GM21381 (cell line): Measurements from ENCODE around the gene PDE3A.
"Not testable (repeated sequence)": the region's sequence is repeated elsewhere in the genome, so short reads cannot be mapped to it uniquely, and the experiment has no call there.

Experiments used
- ATAC-seq: cut with Tn5 transposase; IDR thresholded peaks from one replicate; pipeline ENCODE4 v1.9.1; 2021; ENCODE audit warnings: mild to moderate bottlenecking, moderate library complexity; ENCODE audit not compliant: unreplicated experiment

The PDE3A gene

GRCh38 chr12:20546267-20546666 is 177.9 kb downstream of the PDE3A start:
- no peak for ATAC-seq

DNA sequence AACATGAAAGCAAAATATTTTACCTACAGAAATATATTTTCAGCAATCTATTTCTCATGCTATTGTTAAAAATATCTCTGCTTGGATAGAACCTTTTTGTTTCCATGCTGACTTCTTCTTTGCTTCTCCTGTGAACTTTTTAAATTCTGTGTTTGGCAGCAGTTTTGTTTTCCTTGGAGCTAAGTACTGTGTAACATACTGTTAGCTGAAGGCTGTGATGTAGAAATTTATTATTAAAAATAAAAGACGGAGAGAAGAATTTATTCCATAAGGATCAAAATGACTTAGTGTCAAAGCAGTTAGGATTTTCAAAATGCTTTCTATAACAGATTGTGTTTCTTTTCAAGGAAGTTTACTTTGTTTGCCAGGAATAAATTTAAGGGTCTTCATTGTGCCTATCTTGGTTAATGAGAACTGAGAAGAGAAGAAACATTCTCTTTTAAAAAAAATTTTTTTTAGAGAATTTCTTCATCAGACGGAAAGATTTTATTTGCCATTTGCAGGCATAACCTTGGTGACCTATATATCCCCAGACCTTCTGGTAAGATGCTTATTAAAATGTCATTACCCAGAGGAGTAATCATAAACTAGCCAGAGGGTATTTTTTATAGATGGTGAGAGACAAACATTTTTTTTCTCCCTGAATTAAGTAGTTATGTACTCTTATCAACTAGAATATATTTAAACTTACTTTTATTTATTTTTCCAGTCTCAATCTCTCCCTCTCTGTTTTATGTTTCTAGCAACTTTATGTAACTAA is 179.7 kb downstream of the PDE3A start:
- no peak for ATAC-seq

DNA sequence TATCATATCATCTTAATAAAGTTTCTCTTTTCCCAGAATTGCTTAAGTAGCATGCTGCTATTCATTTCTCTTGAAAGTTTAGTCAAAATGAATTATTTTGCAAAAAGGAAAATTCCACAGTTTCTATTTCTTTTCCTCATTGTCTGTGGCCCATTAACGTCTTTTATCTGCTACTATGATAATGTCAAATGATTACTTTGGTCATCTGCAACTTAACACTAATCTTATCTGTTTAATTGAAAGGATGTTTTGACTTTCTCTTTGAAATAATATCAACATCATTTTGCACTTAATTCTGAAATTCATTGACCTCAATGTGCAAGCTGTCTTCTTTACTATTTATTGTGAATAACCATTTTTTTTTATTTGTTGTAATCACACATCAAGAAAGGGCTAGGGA is 180.3 kb downstream of the PDE3A start:
- ATAC-seq: no peak

DNA sequence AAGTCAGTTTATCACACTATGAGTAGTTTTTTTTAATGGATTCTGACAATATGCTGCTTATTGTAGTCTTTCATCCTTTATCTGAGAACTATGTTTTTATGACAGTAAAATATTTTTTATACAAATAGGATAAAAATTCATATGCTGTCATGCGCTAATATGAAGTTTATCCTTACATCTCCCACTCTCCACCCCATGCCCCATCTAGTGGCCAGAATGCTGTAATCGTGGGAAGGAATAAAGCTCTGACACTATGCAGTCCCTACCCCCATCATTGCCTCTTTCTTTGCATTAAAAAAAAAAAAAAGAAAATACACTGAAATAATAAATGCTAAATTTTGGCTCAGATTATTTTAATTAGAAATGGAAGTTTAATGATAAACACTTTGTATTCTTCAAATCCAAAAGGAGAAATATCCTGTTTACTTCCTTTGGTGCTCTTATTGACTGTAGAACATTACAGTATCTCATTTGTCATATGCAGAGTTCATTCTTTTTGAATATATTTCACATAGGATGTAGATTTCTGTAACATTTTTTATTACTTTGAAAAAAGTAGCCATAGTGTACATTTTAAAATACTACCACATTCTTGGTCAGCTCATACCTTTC is 180.9 kb downstream of the PDE3A start:
- ATAC-seq: no peak

GRCh38 chr12:20551742-20552442 is 183.6 kb downstream of the PDE3A start:
- not testable (repeated sequence) for ATAC-seq

DNA sequence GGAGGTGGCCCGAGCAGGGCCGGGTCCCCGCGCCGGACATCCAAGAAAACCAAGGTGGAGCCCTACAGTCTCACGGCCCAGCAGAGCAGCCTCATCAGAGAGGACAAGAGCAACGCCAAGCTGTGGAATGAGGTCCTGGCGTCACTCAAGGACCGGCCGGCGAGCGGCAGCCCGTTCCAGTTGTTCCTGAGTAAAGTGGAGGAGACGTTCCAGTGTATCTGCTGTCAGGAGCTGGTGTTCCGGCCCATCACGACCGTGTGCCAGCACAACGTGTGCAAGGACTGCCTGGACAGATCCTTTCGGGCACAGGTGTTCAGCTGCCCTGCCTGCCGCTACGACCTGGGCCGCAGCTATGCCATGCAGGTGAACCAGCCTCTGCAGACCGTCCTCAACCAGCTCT is 184.2 kb downstream of the PDE3A start:
- not testable (repeated sequence) for ATAC-seq

GRCh38 chr12:20555015-20555414 is 186.7 kb downstream of the PDE3A start:
- no peak for ATAC-seq

- ATAC-seq: no peak
Observed at GRCh38 chr12:20555771-20556170, 187.4 kb downstream of the PDE3A start.

- ATAC-seq: no peak
Observed at GRCh38 chr12:20557096-20557495, 188.8 kb downstream of the PDE3A start.

GRCh38 chr12:20560935-20561334 is 192.6 kb downstream of the PDE3A start:
- no peak for ATAC-seq

DNA sequence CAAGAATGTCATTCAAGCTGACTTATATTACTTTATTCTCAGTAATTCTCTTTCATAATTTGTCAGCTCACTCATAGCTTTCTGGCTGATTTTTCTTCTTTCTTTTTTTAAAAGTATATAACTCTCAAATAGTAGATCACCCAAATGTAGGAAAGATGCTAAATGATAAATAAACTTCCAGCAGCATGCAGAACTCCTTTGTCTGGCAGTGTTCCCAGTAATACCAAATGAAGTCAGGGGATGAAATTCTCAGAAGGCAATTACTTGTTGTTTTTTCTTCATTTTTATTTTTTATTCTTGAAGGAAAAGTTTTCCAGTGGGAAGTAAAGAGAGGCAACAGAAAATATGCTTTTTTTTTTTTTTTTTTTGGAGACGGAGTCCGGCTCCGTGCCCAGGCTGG is 193.5 kb downstream of the PDE3A start:
- no peak for ATAC-seq

GRCh38 chr12:20567413-20567812 is 199.1 kb downstream of the PDE3A start:
- ATAC-seq: no peak

DNA sequence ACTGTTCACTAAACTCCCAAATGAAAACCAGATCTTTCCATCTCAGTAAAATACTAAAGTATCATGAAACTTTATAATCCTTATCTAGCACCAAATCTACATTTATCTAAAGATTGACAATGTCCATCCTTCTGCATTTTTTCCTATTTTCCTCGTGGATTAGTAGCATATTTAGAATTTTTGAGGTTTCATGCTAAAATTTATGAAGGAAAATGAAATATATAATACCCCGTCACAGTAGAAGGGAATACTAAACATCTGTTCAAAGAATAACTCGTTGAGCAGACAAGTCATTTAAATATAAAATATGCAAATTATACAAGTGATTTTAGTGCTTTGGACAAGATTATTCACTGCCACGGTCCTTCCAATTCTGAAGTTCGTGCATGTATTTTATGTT is 204.1 kb downstream of the PDE3A start:
- ATAC-seq: no peak

GRCh38 chr12:20576528-20576927 is 208.2 kb downstream of the PDE3A start:
- no peak for ATAC-seq

DNA sequence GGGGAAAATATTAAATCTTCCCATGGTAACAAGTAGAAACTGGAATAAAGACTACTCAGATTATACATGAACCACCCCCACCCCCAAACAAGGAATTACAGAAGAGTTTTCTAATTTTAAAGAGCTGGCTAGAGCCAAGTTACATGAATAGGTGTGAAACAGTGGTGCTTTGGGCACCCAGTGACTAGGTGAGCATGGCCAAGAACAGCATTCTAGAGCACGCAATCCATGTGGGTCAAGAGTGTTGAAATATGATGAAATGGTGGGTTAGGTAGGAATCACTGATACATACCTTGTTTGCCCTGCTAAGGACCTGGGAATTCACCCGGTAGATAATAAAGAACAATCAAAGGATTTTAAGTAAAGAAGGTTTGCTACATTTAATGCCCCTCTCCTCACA is 208.7 kb downstream of the PDE3A start:
- ATAC-seq: no peak

- no peak for ATAC-seq
Observed at GRCh38 chr12:20578142-20578541, 209.8 kb downstream of the PDE3A start.

GRCh38 chr12:20585055-20585625 is 216.8 kb downstream of the PDE3A start:
- no peak for ATAC-seq

DNA sequence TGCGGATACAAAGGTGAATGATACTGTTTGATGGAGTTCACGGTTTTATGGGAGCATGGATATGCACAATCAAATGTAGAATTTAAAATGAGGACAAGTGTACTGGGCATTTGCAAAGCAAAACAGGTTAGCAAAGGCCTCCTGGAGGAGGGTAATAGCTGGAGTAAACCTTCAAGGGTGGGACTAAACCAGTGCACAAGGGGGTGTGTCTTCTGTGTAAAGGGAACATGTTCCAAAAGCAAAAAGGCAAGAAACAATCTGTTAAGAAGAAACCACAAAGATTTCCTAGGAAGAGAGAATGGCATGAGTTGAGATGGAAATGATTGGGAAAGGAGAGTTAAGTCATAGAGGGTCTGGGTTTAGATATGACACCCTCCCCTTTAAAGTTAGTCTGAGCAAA is 217.6 kb downstream of the PDE3A start:
- ATAC-seq: no peak

GRCh38 chr12:20588042-20588441 is 219.7 kb downstream of the PDE3A start:
- no peak for ATAC-seq

DNA sequence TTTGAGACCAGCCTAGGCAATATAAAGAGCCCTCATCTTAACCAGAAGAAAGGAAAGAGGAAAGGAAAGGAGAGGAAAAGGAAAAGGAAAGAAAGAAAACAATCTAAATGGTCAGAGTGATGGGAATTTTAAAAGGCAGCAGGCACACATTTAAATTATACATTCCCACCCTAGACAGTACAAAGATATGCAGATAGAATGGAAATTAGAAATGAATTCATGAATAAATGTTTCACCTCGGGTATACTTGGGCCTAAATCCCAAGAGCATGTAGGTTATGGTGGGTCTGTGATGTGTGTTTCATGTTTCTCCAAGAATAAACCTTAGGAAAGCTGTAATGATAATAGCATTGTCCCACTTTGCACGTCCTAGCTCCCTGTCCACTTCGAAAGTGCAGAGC is 222.2 kb downstream of the PDE3A start:
- ATAC-seq: no peak

- ATAC-seq: no peak
Observed at GRCh38 chr12:20592556-20592955, 224.2 kb downstream of the PDE3A start.

GRCh38 chr12:20593611-20594010 is 225.3 kb downstream of the PDE3A start:
- no peak for ATAC-seq
